Lower leg skin (tissue), 4 donors: ENCODE measurements around the gene AGMAT. TPM values are rescaled to one million over a fixed set of nuclear protein-coding genes. Genes with fewer than 3 reads are reported as not detected.

Source experiments
- DNase-seq, 2 donors: peaks; one replicate each; pipeline ENCODE4 v3.0.0-alpha.2; 2019; ENCODE audit warnings: low spot score in 2 of 2
- H3K4me3 ChIP-seq: fragments of 200-600 bp; sonication (generic); 2 replicates; pipeline ENCODE4 v1.5.1; 2017; ENCODE audit warnings: mild to moderate bottlenecking, low read depth; ENCODE audit not compliant: poor library complexity, severe bottlenecking
- POLR2A ChIP-seq, 2 donors: fragments of 450-650 bp; IDR thresholded peaks; one replicate each; pipeline ENCODE4 v1.6.1; 2016 to 2017; ENCODE audit warnings: antibody characterized with exemption in 2 of 2, mild to moderate bottlenecking in 1 of 2, moderate library complexity in 1 of 2
- WGBS, 2 donors: methylation state at CpG; one replicate each; pipeline ENCODE4 v1.1.5; 2018; 5-methylcytosine and 5-hydroxymethylcytosine counted together
- intact Hi-C: fragments of 100-400 bp; cut with DNase I; formaldehyde crosslinking; loops from one replicate; pipeline ENCODE4 v1.15.0; 2023; ENCODE audit warnings: low total_unique reads
- total RNA-seq, 4 donors: library from RNA; depleted of rRNA; stranded (reverse); fragments of >200 nt; gene quantifications; one replicate each; pipeline ENCODE4 v1.1.0, GENCODE V29; 2016
- TF ChIP-seq, protein P1 (sequence below), 3 donors: fragments of 450-650 bp; IDR thresholded peaks; one replicate each; pipeline ENCODE4 v1.5.1; 2016; ENCODE audit warnings: antibody characterized with exemption in 3 of 3, mild to moderate bottlenecking in 3 of 3, moderate library complexity in 2 of 3

The AGMAT gene
- total RNA-seq, 4 donors from 2014 or later, result 0.54 TPM; not detected in 3

GRCh38 chr1:15603050-15603965, 18.5 kb upstream of the AGMAT start:
- H3K4me3 ChIP-seq, result peak overlapping the region; percentile 68
- peak; percentile 96 to 99 for DNase-seq
- intact Hi-C loops, result no loop called here
- WGBS, 2 donors, result 1% methylated on average over 45 to 50 of the region's 56 CpGs
- TF ChIP-seq POLR2A (IDR thresholded peaks at IDR 0.05), result peak in 1 of 2 donors; percentile 2
- TF ChIP-seq, protein P1, sequence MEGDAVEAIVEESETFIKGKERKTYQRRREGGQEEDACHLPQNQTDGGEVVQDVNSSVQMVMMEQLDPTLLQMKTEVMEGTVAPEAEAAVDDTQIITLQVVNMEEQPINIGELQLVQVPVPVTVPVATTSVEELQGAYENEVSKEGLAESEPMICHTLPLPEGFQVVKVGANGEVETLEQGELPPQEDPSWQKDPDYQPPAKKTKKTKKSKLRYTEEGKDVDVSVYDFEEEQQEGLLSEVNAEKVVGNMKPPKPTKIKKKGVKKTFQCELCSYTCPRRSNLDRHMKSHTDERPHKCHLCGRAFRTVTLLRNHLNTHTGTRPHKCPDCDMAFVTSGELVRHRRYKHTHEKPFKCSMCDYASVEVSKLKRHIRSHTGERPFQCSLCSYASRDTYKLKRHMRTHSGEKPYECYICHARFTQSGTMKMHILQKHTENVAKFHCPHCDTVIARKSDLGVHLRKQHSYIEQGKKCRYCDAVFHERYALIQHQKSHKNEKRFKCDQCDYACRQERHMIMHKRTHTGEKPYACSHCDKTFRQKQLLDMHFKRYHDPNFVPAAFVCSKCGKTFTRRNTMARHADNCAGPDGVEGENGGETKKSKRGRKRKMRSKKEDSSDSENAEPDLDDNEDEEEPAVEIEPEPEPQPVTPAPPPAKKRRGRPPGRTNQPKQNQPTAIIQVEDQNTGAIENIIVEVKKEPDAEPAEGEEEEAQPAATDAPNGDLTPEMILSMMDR (IDR thresholded peaks at IDR 0.05), result no peak

DNA sequence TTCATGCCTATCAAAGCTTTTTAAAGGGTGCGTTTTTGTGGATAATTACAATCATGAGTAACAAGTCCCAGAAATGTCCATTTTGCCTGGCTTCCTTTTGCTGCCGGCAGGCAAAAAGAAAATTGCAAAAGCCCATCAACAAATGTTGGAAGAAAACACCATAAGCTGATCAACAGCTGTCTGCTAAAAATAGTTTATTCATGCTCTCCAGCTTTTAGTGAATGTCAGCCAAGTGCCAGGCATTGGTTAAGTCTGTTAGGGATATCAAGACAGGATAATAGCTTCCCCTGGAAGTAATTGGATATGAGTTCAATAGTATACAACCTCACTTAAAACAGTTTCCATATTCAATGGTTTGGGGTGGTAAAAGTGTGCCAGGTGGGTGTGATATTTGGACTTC, 13.6 kb upstream of the AGMAT start:
- intact Hi-C loops, result no loop called here
- TF ChIP-seq POLR2A (IDR thresholded peaks at IDR 0.05), result no peak
- TF ChIP-seq, protein P1 (IDR thresholded peaks at IDR 0.05), result no peak
- no peak overlapping the region for H3K4me3 ChIP-seq
- WGBS, 2 donors, result 18 to 20% methylated on average over 2 of the region's 2 CpGs
- no peak for DNase-seq

DNA sequence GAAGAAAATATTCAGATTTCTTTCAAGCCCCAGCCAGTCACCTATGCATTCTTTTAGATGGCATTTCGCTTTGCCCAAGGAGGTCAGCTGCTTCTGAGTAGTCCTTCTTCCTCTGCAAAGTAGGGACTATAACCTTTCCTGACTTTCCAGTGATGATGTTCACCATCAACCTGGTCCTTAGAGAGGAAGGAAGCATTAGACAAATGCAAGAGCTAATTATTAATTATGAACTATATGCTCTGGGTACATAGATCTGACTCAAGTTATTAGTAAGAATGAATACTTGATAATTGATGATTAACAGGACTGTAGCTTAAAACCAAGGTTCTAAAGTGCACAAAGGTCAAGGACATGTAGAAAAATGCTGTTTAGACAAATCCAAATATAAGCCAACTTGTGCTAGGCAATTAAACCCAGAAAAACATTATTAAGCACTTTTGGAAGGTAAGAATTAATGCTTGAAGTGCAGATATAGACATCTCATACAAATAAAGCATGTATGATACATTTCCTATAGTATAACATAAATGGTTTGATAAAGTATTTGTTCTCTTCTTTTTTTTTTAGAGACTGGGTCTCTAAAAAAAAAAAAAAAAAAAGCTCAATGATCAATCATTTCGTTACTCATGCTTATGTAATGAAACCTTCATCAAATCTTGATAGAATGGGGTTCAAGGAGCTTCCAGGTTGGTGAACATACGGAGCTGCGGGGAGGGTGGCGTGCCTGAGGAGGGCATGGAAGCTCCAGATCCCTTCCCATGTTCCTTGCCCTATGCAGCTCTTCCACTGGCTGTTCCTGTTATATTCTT, 11.2 kb upstream of the AGMAT start:
- TF ChIP-seq POLR2A (IDR thresholded peaks at IDR 0.05), result no peak
- TF ChIP-seq, protein P1 (IDR thresholded peaks at IDR 0.05), result no peak
- 88 to 89% methylated on average over 5 of the region's 5 CpGs for WGBS, 2 donors
- no peak overlapping the region for H3K4me3 ChIP-seq
- DNase-seq, result no peak
- intact Hi-C loops, result no loop called here

DNA sequence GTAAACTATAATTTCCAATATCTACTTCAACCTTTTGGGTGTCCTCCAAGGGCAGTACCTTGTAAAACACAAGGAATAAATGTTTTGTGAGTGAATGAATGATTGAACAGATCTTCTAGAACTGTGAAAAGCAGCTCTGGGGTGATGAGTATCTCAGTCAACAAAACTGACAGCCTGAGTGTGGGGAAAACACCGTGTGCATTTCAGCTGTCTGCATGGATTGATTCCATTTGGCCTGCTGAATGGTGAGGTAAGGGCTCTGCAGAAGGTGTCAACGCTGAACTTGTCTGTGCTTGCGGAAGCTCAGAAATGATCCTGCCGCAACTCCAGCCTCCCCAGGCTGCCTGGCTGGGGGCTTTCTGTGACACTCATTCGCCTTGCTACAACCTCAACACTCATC, 7.4 kb upstream of the AGMAT start:
- WGBS, 2 donors, result 37 to 43% methylated on average over 5 of the region's 5 CpGs
- intact Hi-C loops, result no loop called here
- TF ChIP-seq, protein P1 (IDR thresholded peaks at IDR 0.05), result no peak
- DNase-seq, result peak in 1 of 2 donors; percentile 22
- H3K4me3 ChIP-seq, result no peak overlapping the region

DNA sequence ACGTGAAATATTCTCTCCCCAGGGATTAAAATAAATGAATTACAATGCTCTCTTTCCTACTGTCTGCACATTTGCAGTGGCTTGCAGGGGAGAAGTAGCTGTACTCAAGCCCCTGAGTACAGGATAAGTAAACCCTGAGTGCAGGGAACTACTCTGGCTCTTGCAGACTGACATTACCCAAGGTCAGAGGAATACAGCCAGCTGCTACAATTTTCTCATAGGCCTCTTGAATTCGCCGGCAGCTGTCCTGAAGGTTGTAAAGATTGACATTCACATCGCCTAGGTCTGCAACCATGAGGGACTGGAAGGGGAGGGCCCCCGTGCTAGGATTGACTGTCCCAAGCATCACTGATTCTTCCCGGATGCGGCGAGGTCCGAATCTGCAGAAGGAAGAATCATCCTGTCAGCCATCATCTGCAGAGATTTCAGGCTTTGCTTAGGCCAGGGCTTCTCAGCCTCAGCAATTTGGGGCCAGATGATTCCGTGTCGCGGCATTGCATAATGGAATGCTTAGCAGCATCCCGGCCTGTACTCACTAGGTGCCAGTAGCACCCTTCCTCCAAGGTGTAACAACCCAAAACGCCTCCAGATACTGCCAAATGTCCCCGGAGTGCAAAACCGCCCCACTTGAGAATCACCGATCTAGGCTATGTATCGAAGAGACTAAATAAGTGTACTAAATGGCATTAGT, 1.7 kb downstream of the AGMAT start:
- TF ChIP-seq POLR2A (IDR thresholded peaks at IDR 0.05), result no peak
- TF ChIP-seq, protein P1 (IDR thresholded peaks at IDR 0.05), result no peak
- no peak overlapping the region for H3K4me3 ChIP-seq
- no peak for DNase-seq
- WGBS, 2 donors, result 93% methylated on average over 18 of the region's 18 CpGs
- intact Hi-C loops, result no loop called here
